AG09319 (cell line): ENCODE measurements around the gene CNTNAP2.

Experiments
- DNase-seq: peaks from one replicate; pipeline ENCODE4 v3.0.0-alpha.2; 2010; ENCODE audit warnings: low read depth; ENCODE audit errors: extremely low read depth
- CTCF ChIP-seq: IDR thresholded peaks from 2 replicates; pipeline ENCODE4 v1.5.1; 2011; ENCODE audit warnings: low read depth, mild to moderate bottlenecking, inconsistent platforms, low read length, moderate library complexity

CNTNAP2 gene

GRCh38 chr7:148031019-148031418 is 1914.4 kb downstream of the CNTNAP2 start:
- no peak for TF ChIP-seq CTCF
- DNase-seq, result no peak

GRCh38 chr7:148031811-148032210 is 1915.2 kb downstream of the CNTNAP2 start:
- TF ChIP-seq CTCF, result no peak
- no peak for DNase-seq

GRCh38 chr7:148035950-148036349 is 1919.3 kb downstream of the CNTNAP2 start:
- no peak for DNase-seq
- TF ChIP-seq CTCF, result no peak

GRCh38 chr7:148037044-148037443 is 1920.4 kb downstream of the CNTNAP2 start:
- no peak for DNase-seq
- TF ChIP-seq CTCF, result no peak

GRCh38 chr7:148041156-148041555 is 1924.6 kb downstream of the CNTNAP2 start:
- no peak for DNase-seq
- no peak for TF ChIP-seq CTCF

GRCh38 chr7:148042935-148043631 is 1926.5 kb downstream of the CNTNAP2 start:
- no peak for DNase-seq
- TF ChIP-seq CTCF, result no peak

- no peak for DNase-seq
- TF ChIP-seq CTCF, result no peak
Measured at GRCh38 chr7:148044173-148044572, 1927.6 kb downstream of the CNTNAP2 start.
